GM19324 (cell line): ENCODE measurements around the gene TTC39C.
"Not testable (repeated sequence)": the region's sequence is repeated elsewhere in the genome, so short reads cannot be mapped to it uniquely, and the experiment has no call there.

Experiments
- ATAC-seq: cut with Tn5 transposase; IDR thresholded peaks from one replicate; pipeline ENCODE4 v1.9.1; 2021; ENCODE audit warnings: mild to moderate bottlenecking, moderate library complexity; ENCODE audit not compliant: unreplicated experiment, low FRiP score

Gene TTC39C

GRCh38 chr18:24048261-24048660 is 33.7 kb downstream of the TTC39C start:
- ATAC-seq = no peak

- no peak for ATAC-seq
These were observed 34.6 kb downstream of the TTC39C start for GRCh38 chr18:24049142-24049541.

GRCh38 chr18:24051031-24051947 is 36.7 kb downstream of the TTC39C start:
- ATAC-seq = no peak

- no peak for ATAC-seq
These were observed 37.5 kb downstream of the TTC39C start for GRCh38 chr18:24052053-24052452.

GRCh38 chr18:24053211-24053610 is 38.7 kb downstream of the TTC39C start:
- no peak for ATAC-seq

- no peak for ATAC-seq
These were observed 39.6 kb downstream of the TTC39C start for GRCh38 chr18:24054130-24054529.

- ATAC-seq = no peak
These were observed 40.7 kb downstream of the TTC39C start for GRCh38 chr18:24055009-24055804.

- ATAC-seq = no peak
These were observed 41.3 kb downstream of the TTC39C start for GRCh38 chr18:24055878-24056277.

GRCh38 chr18:24056506-24056905 is 42.0 kb downstream of the TTC39C start:
- ATAC-seq = no peak

- no peak for ATAC-seq
These were observed 43.2 kb downstream of the TTC39C start for GRCh38 chr18:24057804-24058203.

- ATAC-seq = not testable (repeated sequence)
These were observed 44.8 kb downstream of the TTC39C start for GRCh38 chr18:24059385-24059784.

- ATAC-seq = no peak
These were observed 46.1 kb downstream of the TTC39C start for GRCh38 chr18:24060644-24061043.

- ATAC-seq = no peak
These were observed 48.7 kb downstream of the TTC39C start for GRCh38 chr18:24063121-24063731.

GRCh38 chr18:24064391-24065100 is 50.0 kb downstream of the TTC39C start:
- ATAC-seq = no peak

GRCh38 chr18:24065906-24066305 is 51.4 kb downstream of the TTC39C start:
- no peak for ATAC-seq

- no peak for ATAC-seq
These were observed 54.6 kb downstream of the TTC39C start for GRCh38 chr18:24068945-24069693.

GRCh38 chr18:24071029-24071428 is 56.5 kb downstream of the TTC39C start:
- no peak for ATAC-seq

- no peak for ATAC-seq
These were observed 57.2 kb downstream of the TTC39C start for GRCh38 chr18:24071779-24072178.

GRCh38 chr18:24072743-24073142 is 58.2 kb downstream of the TTC39C start:
- no peak for ATAC-seq

GRCh38 chr18:24073791-24074190 is 59.2 kb downstream of the TTC39C start:
- no peak for ATAC-seq
